GM21737 (cell line): ENCODE data around the gene BMP8B.
"Not testable (repeated sequence)": the region's sequence is repeated elsewhere in the genome, so short reads cannot be mapped to it uniquely, and the experiment has no call there.

Experiments used
- ATAC-seq: cut with Tn5 transposase; IDR thresholded peaks from one replicate; pipeline ENCODE4 v1.9.1; 2021; ENCODE audit warnings: mild to moderate bottlenecking, moderate library complexity; ENCODE audit not compliant: unreplicated experiment

The BMP8B gene

DNA sequence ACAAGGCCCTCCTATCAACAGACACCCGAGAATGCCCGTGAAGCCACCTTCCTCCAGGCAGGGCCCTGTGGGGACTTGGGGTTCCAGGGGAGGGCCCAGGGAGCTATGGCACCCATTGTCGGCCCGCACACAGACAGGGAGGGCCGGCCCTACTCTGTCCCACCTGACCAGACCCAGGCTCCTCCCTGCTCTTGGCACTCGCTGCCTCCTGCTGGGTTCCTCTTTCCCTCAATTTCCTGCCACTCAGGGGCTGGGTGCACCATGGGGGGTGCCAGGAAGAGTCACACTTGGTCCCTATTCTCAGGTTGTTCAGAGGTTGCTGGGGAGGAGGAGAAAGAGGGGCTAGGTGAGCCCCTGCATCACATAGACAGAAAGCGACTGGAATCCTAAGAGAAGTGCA, 9.5 kb downstream of the BMP8B start:
- ATAC-seq: no peak

DNA sequence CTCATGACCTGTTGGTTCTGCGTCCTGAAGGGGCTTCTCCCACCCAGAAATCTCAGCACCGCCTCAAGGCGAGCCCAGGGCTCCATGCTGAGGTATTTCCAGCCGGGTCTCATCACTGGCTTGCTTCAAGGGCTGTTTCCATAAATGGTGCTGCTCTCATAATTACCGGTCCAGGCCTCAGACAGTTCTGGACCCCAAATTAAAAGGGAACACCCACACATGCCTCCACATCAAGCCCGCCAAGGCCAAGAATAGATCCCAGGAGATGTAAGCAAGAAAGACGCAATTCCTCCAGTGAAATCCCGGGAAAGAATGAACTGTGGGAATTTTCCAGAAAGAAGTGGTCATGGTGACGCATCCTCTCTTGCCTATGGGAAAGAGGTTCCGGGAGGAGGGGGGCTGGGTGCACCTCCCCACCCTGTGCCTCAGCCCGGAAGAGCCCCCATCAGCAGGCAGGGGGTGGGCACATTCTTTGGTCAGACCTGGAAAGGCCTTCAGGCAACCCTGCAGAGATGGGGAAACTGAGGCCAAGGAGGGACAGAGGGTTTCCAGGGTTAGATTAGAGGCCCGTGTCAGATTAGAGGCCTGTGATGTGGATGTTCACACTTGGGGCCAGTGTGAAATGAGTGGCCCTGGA, 10.1 kb downstream of the BMP8B start:
- ATAC-seq: not testable (repeated sequence)

DNA sequence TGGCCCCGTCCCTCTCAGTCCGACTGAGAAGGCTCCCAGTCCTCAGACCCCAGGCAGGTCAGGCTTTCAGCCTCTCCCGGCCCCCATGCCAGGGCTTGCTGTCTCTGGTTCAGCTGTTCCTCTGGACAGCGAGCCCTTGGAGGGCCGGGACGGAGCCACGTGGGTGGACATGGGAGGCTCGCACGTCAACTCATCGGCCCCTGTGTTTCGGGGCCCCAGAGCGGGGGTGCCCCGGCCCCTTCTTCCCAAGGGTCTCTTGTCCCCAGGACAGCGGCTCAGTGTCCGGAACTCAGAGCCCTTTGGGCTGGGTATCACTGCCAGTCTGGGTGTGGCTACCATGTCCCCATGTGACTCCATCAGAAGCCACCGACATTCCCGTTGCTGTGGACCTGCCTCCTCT, 10.8 kb downstream of the BMP8B start:
- not testable (repeated sequence) for ATAC-seq

DNA sequence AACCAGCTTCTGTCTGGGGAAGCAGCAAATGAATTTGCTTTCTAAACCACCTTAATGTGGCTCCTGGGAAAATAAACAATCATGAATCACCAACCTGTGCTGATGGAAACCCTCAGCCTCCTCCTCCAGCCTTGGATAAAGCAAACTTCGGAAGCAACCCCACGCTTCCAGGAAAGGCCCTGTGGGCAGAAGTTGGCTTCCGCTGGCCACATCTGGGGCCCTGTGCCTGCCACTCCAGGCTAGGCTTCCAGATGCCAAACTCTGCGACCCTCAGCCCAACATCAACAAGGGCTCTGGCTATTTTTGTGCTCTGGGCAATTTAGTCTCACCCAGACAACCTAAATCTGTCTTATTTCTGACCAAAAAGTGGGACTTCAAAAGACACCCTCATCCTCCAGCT, 11.4 kb downstream of the BMP8B start:
- ATAC-seq: no peak

DNA sequence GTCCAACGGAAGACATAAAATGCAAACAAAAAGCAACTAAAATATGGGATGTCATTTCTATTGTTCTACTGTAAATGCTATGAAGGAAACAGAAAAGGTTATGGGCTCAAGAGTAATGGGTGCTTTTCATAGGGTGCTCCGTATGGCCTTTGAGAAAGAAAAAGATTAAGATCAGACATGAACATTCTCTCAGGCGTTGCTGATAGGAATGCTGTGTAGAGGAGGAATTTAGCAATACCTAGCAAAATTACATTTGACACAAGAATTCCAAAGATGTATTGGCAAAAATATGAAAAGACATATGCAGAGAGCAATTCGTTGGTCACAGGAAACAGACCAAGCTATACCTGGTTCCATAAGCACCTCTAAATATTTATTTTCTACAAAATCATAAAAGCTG, 11.8 kb downstream of the BMP8B start:
- ATAC-seq: no peak

DNA sequence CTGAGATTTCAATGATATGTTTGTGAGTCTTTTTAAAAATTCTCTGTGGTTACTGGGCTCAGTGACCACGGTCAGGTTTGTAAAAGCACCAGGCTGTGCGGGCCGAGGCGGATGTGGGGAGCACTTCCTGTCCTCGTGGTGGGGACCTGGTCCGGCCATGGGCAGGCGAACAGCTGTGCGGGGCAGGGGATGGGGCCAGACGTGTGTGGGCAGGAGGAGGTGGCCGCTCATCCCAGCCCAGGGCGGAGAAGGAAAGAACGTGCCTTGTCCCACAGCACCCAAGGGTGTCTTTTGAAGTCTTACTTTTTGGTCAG, 12.3 kb downstream of the BMP8B start:
- ATAC-seq: no peak

DNA sequence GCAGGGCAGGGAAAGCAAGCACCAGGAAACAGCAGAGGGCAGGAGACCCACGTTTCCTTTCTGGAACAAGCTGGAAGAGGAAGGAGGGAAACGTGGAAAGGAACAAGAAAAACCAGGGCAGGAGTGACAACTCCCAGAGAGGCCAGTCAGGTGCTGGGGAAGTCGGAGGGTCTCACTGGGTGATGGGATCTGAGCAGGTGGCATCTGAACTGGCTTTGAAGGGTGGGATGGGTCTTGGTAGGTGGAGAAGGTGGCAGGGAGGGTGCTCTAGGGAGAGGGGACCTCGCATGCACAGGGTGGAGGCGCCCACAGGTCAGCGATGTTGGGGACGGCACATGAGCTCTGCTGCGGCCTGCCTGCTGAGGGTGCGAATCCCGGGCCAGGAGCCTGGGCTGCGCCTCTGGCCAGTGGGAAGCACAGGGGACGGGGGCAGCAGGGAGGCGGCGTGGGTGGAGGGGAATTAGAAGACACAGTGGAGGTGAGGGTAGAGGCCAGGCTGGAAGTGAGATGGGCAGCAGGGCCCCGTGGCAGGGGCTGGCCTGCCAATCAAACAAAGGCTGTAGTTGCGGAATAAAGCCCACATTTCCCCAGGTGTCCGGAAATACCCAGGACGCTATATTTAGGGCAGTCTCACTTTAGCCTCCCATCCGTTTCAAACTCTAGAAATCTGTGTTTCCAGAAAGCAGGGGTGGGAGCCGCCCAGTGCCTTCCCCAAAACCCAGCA, 12.8 kb downstream of the BMP8B start:
- not testable (repeated sequence) for ATAC-seq

DNA sequence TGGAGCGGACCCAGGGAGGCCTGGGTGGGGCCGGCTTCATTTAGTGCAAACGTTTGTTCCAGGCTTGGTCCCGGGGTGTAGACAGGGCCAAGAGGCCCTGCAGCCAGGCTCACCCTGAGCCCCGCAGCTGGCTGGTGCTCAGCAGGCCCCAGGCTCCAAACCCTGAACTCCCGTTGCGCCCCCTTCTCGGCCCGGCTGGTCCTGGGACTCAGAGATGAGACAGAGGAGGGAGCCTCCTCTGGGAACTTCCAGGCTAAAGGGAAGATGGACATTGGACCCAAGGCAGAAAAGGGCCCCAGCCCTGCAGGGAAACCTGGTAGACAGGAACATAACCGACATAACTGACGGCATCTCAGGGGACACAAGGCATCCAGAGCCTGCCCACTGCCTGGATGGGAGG, 13.5 kb downstream of the BMP8B start:
- ATAC-seq: not testable (repeated sequence)

DNA sequence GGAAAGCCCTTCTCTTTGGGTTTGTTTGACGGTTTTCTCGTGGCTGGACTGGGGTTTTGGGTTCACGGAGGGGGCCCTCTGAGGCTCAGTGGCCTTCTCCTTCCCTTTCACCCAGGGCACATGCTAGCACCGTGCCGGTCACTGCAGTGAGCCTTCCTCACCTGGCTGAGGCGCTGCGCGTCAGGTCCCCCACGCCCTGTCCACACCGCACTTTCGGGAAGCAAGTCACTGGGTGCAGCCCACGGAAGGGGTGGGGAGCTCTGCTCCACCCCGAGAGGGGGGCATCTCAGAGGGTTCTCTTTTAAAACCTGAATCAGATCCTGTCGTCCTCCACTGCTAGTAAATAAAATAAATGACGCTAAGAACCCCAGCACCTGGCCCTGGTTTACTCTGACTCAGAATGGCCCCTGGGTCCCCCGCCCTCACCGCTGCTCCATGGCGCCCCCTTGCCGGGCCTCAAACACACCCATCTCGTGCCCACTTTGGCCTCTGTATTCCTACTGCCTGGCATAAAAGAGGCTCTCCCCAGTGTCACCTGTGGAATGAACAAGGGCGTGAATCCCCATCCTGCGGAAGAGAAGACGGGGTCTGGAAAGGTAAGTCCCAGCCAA, 15.2 kb downstream of the BMP8B start:
- ATAC-seq: not testable (repeated sequence)

DNA sequence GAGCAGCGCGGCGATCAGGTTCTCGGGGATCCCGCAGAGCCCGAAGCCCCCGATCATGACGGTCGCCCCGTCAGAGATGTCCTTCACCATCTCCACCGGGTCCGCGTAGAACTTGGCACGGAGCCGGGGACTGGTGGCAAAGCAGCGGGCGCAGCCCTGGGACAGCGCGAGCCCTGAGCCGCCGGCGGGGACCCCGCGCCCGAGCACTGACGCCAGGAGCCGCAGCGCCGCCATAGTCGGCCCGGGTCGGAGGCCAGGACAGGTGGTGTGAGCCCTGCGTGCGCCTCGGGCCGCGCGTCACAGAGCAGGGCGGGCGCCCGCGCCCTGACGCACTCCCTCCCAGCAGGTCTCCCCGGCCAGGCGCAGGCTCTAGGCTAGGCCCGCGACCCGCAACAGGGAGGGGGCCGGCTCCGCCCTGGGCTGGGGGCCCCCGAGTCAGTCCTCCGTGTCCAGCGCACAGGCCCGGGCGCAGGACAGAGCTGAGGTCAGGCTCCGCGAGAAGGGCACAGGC, 17.6 kb downstream of the BMP8B start, which contains the start of gene OXCT2:
Gene OXCT2 (minus strand): TSS at position 327 of the 511 bp plus-strand sequence. CDS start 93 bp downstream, at position 234.
- not testable (repeated sequence) for ATAC-seq

DNA sequence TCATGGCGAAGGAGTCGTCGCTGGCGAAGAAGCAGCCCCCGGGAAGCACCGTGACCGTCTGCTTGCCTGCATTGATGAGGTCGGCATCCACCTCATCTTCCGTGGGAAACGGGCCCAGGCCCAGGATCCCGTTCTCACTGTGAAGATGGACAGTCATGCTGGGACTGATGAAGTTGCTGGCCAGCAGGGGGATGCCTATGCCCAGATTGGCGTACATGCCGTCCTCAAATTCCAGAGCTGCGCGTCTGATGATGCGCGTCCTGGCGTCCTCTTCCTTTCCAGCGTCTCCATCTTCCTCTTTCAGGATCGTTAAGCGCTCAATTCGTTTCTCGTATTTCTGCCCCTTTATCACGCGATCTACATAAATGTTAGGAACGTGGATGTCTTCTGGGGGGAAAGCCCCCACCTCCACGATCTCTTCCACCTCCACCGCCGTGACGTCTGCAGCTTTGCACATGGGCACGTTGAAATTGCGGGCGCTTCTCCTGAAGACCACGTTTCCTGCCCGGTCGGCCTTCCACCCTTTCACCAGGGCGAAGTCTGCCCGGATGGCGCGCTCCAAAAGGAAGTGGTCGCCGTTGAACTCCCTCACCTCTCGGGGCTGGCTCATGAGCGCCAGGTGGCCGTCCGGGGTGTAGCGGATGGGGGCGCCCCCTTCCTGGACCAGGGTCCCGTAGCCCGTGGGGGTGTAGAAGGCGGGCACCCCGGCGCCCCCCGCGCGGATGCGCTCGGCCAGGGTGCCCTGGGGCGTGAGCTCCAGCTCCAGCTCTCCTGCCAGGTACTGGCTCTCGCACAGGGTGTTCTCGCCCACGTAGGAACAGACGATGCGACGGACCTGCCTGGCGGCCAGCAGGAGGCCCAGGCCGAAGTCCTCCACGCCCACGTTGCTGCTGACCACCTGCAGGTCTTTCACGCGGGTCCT, 18.3 kb downstream of the BMP8B start:
- not testable (repeated sequence) for ATAC-seq

DNA sequence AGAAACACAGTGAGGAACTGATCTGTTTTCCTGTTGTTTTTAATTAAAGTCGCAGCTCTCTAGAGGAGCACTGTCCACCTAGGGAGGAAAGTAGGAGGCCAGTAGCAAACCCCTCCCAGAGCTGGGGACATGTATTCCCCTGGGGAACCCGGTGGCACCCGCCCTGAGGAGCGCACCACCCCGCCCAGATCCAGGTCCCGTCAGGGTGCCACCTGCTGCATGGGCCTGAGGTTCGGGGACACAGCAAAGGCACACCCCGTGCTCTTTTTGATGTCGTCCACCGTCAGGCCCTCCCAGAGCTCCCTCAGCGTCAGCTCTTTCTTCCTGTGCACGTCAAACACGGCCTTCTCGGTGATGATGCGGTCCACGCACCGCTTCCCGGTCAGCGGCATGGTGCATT, 19.2 kb downstream of the BMP8B start:
- ATAC-seq: not testable (repeated sequence)

DNA sequence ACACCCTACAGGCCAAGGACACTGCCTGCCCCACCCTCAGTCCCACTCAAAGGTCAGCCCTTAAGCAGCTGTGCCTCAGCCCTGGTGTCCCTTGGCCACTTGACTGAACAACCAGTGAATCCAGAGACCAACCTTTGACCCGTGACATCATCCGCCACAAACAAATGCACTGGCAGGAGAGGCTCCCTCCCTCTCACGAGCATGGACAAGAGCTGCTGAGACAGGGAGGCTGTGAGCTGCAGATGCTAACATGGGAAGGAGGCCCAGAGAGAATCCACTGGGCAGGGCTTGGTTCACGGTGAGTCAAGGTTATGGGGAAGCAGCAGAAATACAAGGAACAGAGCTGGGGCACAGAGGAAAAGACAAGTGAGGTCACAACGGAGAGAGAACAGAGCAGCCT, 22.2 kb downstream of the BMP8B start:
- ATAC-seq: not testable (repeated sequence)

DNA sequence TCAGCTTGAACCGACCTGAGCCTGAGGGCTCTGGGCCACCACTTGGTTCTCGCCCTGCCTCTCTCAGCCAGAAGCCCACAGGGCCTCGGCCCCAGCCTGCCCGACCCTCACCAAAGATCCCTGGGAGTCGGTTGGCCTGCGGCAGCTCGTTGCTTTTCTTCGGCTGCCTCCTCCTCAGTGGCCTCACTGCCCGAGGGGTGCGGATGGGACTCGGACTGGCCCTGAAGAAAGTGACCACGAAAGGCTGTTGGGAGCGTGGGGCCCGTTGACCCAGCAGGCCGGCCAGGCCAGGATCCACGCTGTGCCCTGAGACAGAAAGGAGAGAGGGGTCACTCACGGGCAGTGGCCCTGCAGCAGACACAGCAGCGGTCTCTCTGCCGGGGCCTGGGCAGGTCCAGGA, 24.2 kb downstream of the BMP8B start:
- not testable (repeated sequence) for ATAC-seq

DNA sequence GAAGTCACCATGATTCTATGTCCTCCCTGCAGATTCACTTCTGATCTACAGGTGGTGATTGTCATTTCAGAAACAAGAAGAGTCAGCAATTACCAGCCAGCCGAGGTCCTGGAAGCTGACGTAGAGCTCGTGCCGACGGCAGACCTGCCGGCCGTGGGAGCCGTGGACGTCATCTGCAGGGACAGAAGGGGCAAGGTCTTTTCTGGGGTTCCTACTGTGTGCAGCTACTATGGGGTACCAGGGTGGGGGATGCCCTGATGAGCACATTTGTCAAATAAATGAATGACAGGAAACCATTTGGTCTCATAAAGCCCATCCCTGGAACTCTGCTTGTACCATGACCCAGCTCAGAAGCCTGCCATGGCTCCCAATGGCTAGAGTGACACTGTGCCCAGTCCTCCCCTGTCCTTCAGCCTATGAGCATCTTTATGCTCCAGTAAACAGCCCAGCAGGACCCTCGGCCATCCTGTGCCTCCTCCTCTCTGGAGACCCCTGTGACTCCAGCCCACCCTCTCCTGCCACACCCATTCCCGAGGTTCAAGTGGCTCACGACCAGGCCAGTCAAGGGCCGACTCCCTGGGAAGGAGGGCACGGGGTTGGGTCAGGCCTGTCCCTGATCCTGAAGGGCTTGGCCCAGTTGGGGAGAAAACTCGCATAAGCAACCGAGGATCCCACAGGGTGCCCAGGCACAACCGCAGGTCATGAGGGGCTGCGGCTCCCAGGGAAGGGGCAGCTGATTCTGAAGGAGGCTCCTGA, 24.9 kb downstream of the BMP8B start:
- ATAC-seq: not testable (repeated sequence)

DNA sequence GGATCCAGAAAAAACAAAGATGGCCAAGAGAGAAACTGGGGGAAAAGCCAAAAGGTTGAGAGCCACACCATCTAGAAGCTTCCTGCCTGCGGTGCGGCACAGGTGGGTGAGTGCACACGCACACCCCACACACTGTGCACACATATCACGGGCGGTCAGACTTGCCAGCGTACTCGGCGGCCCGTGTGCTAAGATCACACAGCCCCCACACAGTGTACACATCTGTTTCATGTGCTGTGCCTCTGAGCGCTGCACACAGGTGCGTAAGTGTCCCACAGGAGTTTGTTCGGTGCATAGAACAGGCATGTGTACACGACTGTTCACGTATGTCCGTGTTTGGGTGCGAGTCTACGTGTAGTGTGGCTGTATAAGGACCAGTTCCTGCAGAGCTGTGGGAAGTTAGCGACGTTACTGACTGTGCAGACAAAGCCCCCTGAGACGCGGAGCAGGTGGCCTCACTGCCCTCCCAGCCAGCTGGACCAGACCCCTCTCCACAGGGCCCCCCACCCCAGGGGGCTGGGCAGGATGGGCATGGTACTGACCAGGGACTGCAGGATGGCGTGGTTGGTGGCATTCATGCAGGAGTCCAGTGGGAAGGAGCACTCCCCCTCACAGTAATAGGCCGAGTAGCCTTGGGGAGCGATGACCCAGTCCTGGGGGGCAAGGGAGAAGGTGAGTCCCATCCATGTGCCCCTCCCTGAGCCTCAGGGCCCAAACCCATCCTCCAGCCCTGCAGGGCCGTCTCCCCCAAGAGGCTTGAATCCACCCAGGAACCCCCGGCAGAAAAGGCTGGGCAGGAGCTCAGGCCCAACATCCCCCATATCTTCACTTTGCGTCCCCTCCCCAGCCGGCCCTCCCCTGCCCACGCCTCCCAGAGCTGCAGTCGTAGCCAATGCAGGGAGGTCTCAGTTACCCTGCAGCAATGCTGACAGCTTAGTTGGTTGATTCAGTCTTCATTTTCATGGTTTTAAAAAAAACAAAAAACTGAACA, 25.8 kb downstream of the BMP8B start:
- ATAC-seq: no peak

DNA sequence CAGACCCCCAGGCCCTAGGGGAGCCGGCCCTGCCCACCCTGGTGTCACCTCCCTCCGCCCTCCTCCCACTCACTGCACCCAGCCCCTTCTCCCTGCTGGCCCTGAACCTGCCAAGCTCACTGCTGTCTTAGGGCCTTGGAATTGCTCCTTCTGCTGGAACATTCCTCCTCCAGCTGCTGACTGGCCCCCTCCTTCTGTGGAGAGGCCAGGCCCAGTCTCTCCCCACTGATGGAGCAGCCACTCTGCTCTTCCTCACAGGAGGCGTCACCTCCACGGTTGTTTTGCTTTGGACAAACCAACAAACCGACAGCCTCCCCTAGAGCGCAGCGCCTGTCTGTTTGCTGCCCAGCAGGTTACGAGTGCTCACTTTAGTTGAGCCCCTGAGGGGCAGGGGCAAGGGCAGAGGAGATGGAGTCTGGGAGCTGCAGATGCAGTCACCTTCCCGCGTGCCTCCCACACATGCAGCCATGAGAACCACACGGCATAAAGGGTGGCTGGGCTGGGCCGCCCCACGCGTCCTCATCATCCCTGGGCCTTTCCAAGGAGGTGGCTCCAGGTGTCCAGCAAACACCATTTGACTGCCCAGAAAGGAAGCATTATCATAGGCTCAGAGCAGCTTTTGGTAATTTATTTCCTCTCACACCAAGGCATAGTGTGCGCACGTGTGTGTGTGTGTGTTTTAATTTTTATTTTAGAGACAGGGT, 27.0 kb downstream of the BMP8B start:
- ATAC-seq: no peak

DNA sequence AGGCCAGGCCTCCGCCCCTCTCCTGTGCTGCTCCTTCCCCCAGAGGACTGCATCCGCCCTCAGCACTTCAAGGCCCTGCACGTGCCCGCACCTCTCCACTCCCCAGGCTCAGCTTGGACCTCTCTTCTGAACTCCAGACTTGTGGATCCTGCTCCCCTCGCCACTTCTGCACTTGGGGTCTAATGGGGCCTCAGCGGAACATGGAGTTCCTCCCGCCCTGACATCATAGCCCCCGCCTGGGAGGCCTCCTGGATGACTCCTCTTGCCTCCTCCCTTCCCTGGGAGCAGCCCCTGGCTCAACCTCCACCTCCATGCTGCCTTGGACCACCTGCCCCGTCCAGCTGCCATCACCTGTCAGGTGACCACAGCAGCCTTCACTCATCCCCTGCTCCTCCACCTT, 27.6 kb downstream of the BMP8B start:
- ATAC-seq: no peak
